NB4 (cell line): ENCODE measurements around the gene DNAJC13.
A peak's percentile ranks its signal among the peaks of the same experiment; 100 is the strongest.
"Not testable (repeated sequence)": the region's sequence is repeated elsewhere in the genome, so short reads cannot be mapped to it uniquely, and the experiment has no call there.

Experiments
- DNase-seq: peaks from one replicate; pipeline ENCODE4 v3.0.0; 2010; ENCODE audit warnings: low read depth
- H3K4me3 ChIP-seq: one replicate; pipeline ENCODE4 v1.5.1; 2011; ENCODE audit warnings: mild to moderate bottlenecking, low read depth, low read length, moderate library complexity
- CTCF ChIP-seq: IDR thresholded peaks from one replicate; pipeline ENCODE4 v1.5.1; 2012; ENCODE audit warnings: low read depth, low read length
- MAX ChIP-seq: IDR thresholded peaks from 2 replicates; pipeline ENCODE4 v1.6.1; 2011; ENCODE audit warnings: low read depth, low read length
- MYC ChIP-seq: IDR thresholded peaks from 2 replicates; pipeline ENCODE4 v1.6.1; 2011; ENCODE audit warnings: low read depth, low read length
- POLR2A ChIP-seq: IDR thresholded peaks from 2 replicates; pipeline ENCODE4 v1.6.1; 2011; ENCODE audit warnings: mild to moderate bottlenecking; ENCODE audit not compliant: insufficient read length; ENCODE audit errors: extremely low read depth

Gene DNAJC13

GRCh38 chr3:132549169-132549568, 131.9 kb downstream of the DNAJC13 start:
- H3K4me3 ChIP-seq = no peak overlapping the region
- TF ChIP-seq CTCF = no peak
- TF ChIP-seq POLR2A = no peak
- TF ChIP-seq MYC = no peak
- DNase-seq = no peak

- no peak overlapping the region for H3K4me3 ChIP-seq
- peak; percentile 5 for DNase-seq
- TF ChIP-seq MYC (no peak), MAX (no peak)
Measured at GRCh38 chr3:132549890-132550578, 132.7 kb downstream of the DNAJC13 start.

- DNase-seq = peak; percentile 41
- H3K4me3 ChIP-seq = no peak overlapping the region
- TF ChIP-seq CTCF = no peak
- no peak for TF ChIP-seq MYC
- TF ChIP-seq MAX = no peak
- TF ChIP-seq POLR2A = no peak
Measured at GRCh38 chr3:132550579-132551305, 133.4 kb downstream of the DNAJC13 start.

GRCh38 chr3:132553826-132554225, 136.5 kb downstream of the DNAJC13 start:
- no peak overlapping the region for H3K4me3 ChIP-seq
- TF ChIP-seq MYC (no peak), CTCF (no peak), MAX (no peak), POLR2A (no peak)
- no peak for DNase-seq

GRCh38 chr3:132554437-132554836, 137.1 kb downstream of the DNAJC13 start:
- H3K4me3 ChIP-seq = no peak overlapping the region
- TF ChIP-seq MAX (no peak), CTCF (no peak), POLR2A (no peak), MYC (no peak)
- DNase-seq = no peak

- TF ChIP-seq MAX = no peak
- TF ChIP-seq MYC = no peak
- TF ChIP-seq POLR2A = no peak
- TF ChIP-seq CTCF = no peak
- no peak overlapping the region for H3K4me3 ChIP-seq
- DNase-seq = no peak
Measured at GRCh38 chr3:132555306-132556035, 138.2 kb downstream of the DNAJC13 start.

- DNase-seq, H3K4me3 ChIP-seq: not testable (repeated sequence)
Measured at GRCh38 chr3:132556036-132556386, 138.7 kb downstream of the DNAJC13 start.
